Measurements from ENCODE around the gene EHD3.

Gene EHD3

DNA sequence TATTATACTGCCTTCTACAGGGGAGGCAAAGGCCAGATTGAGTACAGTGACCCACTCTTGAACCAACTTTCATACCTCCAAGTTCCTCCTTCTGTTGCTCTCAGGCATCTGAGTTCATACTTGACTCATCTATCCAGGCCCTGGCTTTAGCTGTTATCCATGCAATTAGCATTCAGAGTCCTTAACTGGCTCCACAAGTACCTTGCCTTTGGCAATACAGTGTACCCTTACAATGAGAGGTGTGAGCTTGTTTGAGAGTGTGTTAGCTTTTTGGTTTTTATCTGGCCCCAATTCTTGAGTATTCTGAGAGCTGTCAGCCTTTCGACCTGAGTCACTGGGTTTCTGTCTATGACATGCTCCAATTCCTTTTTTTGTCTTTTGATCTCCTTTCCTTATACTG lies 60.2 kb downstream of the EHD3 start:
- no peak for DNase-seq (ENCODE audit: low read depth)

DNA sequence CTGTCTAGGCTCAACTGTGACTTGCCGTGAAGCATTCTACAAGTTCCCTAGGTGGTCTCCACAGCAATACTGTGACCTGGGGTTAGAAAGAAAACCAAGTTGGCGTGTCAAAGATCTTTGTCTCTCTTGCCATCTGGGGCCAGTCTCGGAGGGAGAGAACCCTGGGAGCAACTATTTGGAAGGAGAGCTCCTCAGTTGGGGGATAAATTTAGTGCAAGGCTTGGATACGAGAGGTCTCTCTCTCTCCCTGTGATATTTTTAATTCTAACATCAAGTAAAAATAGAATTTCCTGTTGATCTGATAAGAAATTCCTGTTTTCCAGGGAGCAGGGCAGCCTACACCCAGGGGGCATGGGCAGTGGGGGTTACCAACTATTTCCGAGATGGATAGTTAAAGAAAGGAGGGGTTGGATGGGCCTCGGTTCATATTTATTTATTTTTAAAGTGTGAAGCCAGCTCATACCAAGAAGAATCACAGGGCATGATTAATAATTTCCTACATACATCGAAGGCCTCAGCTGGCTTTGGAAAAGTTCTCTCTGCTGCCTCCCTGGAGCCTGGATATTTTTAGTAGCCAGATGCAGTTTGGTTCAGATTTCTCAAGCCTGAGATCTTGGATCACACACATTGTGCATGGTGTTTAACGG lies 62.8 kb downstream of the EHD3 start:
- no peak for DNase-seq (ENCODE audit: low read depth)

DNA sequence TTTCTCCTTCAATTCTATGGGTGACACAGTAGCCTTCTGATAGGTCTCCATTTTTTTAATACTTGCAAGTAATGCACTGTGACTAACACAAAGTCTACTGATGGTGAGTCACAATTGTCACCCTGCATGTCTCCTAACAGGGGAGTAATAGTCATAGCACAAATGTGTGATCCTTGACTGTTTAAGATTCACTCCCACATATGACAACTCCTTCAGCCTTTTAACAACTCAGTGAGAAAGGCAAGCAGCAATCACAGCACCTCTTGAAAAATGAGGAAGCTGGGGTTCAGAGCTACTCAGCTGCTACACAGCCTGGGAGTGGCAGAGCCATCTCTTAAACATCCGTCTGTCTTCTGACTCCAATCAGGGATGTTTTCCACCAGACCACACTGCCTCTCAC lies 63.8 kb downstream of the EHD3 start:
- no peak for DNase-seq (ENCODE audit: low read depth)

DNA sequence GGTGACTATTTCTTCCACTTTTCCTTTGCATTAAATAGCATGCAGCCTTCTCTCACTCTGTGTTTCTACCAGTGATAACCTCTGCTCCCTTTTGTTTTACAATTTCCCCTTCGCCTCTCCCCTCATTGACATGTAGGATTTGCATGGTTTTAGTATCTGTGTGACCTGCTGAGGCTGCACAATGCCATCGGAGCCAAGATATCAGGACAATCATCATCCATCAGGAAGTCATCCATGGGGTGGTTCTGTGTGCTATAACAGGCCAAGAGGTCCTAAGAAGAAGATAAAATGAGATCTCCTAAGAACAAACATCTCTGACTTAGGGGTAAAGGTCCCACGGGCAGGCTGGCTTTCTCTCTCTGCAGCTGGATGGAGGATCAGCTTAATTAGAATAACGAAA lies 65.6 kb downstream of the EHD3 start:
- no peak for DNase-seq (ENCODE audit: low read depth)

DNA sequence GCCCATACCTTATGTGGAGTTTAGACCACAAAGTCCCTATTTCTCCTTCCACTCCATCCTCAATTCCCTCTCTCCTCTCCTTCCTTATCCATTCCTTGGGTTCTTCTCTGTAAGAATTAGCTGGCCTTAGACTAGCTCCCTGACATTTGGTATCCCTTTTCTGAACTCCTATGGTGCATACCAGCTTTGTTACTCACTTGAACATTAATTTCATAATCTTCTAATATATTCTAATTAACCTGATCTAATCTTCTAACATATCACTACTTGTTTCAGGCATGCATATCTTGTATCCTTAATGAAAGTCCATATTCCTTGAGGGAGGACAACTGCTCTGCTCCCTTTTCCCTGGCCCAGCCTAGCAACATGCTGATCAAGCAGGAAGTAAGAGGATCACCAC lies 66.4 kb downstream of the EHD3 start:
- DNase-seq (ENCODE audit: low read depth), result no peak

DNA sequence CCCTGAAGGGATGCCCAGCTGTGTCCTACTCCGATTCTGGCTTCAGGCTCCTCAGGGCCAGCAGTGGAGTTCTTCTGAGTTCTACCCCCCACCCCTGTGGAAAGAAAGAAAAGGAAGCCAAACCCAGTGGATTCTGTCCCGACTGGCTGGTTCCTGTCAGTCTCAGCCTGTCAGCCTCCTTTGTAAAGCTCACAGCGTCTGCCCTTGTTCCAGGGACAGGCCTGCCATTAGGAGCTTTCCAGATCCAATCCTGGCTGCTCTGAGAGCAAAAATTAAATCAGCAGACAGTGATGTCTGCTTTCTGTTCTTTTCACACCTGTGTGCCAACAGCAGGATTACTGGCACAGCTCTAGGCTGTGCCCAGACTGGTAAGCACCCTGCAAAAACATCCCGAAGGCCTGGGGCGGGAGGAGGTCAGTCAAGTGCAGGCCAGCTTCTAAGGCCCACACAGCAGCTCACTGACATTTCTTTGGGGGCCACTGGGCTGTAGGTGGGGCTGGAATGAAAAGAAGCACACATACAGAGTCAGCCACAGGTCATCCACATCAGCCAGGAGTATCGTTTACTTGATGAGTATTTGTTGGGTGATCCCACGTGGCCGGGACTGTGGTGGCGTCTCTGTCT lies 69.1 kb downstream of the EHD3 start:
- no peak for DNase-seq (ENCODE audit: low read depth)

DNA sequence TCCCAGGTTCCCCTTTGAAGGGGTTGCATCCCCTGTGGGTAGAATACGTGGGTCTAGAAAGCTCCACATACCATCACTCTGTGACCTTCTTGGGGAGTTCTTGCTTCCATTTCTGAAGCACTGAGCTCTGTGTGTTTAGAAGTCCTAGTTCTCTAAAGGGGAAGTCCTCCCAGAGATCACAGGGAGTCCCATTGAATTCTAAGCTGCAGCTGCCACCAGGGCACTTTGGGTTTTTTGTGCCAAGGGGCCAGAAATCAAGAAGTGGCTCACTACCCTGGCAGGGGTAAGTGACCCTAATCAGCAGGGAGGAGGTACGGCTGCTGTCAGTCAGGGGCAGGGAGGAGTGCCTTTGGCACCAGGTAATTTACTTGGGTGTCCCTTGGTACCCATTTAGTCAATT lies 70.9 kb downstream of the EHD3 start:
- DNase-seq (ENCODE audit: low read depth), result no peak

DNA sequence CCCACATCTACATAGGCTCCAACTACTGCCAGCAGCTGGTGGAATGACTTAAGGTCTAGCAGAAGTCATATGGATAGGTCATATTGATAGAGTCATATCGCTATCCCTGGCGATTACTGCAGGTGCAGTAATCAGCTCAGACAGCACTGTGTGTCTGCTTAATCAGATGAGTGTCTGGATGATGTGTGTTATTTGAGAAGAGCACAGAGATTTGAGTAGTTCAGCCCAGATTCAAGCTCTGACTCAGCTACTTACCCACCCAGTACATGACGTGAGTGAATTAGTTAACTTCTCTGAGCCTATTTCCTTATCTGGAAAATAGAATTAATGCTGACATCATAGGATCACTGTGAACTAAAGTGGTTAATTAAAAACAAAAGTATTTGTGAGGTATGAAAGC lies 78.9 kb downstream of the EHD3 start:
- DNase-seq (ENCODE audit: low read depth), result no peak

DNA sequence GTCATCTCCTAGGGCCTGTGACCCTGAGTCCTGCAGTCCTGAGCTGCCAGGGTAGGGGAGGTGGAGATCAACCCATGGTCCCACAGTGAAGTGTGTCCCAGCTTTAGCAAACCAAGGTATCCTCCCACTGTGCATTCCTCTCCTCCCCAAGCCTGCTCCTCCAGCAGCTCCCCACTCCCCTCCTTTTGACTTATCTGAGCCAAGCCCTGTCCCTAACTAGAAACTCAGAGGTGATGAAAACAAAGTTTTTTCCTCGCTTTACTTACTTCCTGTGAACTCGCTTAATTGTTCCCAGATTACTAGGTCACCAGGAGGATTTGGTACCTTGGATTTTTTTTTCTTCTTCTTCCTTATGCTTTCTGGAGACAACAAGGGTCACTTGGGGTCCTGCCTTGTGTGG lies 80.8 kb downstream of the EHD3 start:
- DNase-seq (ENCODE audit: low read depth), result no peak

DNA sequence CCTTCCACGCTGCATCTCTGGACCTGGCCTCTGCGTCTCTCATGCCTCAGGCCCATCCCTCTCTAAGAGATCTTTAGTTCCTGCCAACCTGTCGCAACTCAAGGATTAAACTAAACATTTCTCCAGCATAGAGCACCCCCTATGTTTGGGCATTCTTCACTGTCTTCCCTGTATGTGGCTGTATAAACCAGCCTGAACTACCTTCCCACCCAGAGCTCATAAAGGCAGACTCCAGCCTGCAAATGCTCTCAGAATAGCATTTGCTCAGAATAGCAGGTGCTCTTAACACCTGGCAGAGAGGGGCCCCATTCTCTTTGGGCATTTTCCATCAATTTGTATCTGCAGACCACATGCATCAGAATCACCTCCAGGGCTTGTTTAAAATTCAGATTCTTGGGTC lies 83.4 kb downstream of the EHD3 start:
- DNase-seq (ENCODE audit: low read depth), result no peak

DNA sequence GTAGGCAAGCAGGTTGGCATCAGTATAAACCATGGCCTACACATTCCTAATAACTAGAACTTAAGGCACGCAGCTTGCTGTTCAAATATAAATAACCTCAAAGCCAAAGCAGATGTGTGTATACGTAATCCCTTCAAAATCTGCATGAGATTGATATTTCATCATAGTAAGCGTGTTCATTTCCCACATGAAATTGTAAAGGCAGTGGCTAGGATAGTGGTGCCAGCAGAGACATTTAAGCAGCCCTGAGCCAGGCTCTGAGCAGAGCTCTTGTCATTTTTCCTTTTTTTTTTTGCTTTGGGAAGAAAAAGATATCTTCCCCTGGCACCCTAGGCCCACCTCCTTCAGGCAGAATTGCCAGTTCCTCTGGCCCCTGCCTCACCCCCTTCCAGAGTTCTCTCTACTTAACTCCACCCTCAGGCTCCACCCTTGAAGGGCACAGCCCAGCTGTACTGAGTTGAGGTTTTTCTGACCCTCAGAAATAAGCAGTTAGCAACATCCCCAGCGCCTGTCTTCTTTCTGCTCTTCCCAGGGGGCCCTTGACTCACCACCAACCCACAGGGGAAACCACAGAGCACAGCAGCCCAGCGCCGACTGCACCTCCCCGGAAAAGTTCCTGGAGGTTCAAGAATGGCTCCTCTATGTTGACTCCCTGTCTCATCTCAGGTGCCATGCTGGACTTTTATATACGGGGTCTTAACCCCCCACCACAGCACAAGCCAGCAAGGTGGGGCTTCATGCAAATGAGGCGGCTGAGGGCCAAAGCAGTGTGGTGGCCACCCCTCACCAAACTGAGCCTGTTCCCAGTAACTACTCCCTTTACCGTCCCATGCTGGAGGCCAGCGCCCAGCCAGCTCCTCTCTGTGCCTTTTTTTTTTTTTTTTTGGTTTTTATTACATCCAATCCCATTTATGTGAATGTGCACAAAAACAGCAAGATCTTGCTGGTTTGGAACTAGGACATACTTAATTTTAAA lies 84.7 kb downstream of the EHD3 start:
- no peak for DNase-seq (ENCODE audit: low read depth)
